Measurements from ENCODE around the gene P3H1. TPM values are rescaled to one million over a fixed set of nuclear protein-coding genes. Genes with fewer than 3 reads are reported as not detected.
"Not testable (repeated sequence)": the region's sequence is repeated elsewhere in the genome, so short reads cannot be mapped to it uniquely, and the experiment has no call there.

P3H1 gene
- total and polyA plus RNA-seq, 5 donors from 2014 or later, result 12.6 to 30.4 (median 15.6) TPM

GRCh38 chr1:42731585-42731984 lies 35.2 kb downstream of the P3H1 start:
- no peak overlapping the region for H3K27ac ChIP-seq (ENCODE audit: insufficient read depth, low read length, poor library complexity, severe bottlenecking)
- no peaks in the 10 kb centered on the region for H3K36me3 ChIP-seq (ENCODE audit: control insufficient read depth, insufficient read depth, low read length)
- no peaks in the 10 kb centered on the region for H3K4me1 ChIP-seq (ENCODE audit: control insufficient read depth, insufficient read depth, low read length, poor library complexity, severe bottlenecking)
- Mint-ChIP-seq H3K27me3 (peaks cover 4% of the 10 kb centered on the region), H3K4me3 (no peak overlapping the region), H3K27ac (no peak overlapping the region), H3K9me3 (no peaks in the 10 kb centered on the region), H3K36me3 (no peaks in the 10 kb centered on the region), H3K4me1 (peaks cover 0 to 2% (median under 1%) of the 10 kb centered on the region in 4 donors)
- no peak for DNase-seq
- H3K27me3 ChIP-seq (ENCODE audit: control insufficient read depth, insufficient read depth, low read length), result no peaks in the 10 kb centered on the region
- no peak overlapping the region for H3K4me3 ChIP-seq (ENCODE audit: low read depth, low read length)
- no peaks in the 10 kb centered on the region for H3K9me3 ChIP-seq (ENCODE audit: control insufficient read depth in 2 of 2, low read length in 2 of 2)
- no peak for ATAC-seq (ENCODE audit: low read depth in 2 of 2)

GRCh38 chr1:42730988-42731387 lies 35.8 kb downstream of the P3H1 start:
- peak in 1 of 3 donors; percentile 29 for DNase-seq

DNA sequence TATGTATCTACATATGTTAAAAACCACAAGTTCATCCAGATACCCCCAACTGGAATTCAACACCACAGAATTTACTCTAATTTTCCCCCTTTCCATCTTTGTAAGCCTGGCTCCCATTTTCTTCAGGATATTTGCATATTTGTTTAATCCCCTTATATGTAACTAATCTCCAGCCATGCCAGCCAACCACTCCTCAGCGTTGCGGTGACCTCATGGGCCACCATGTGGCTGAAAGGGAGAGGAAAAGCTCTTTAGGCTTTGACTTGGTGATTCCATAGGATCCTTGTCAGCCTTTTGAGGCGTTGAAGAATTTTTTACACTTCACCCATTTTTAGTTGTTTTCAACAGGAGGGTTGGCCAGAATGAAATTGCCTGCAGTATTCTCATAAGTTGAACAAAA lies 36.8 kb downstream of the P3H1 start:
- no peaks in the 10 kb centered on the region for H3K36me3 Mint-ChIP-seq
- H3K4me3 Mint-ChIP-seq, result no peak overlapping the region
- no peak overlapping the region for H3K27ac Mint-ChIP-seq
- H3K27me3 ChIP-seq (ENCODE audit: control insufficient read depth, insufficient read depth, low read length), result no peaks in the 10 kb centered on the region
- ATAC-seq (ENCODE audit: low read depth in 2 of 2), result no peak
- no peak overlapping the region for H3K4me3 ChIP-seq (ENCODE audit: low read depth, low read length)
- no peak for DNase-seq
- H3K4me1 ChIP-seq (ENCODE audit: control insufficient read depth, insufficient read depth, low read length, poor library complexity, severe bottlenecking), result no peaks in the 10 kb centered on the region
- H3K4me1 Mint-ChIP-seq, result peaks cover 0 to 2% (median 0%) of the 10 kb centered on the region in 4 donors
- no peaks in the 10 kb centered on the region for H3K9me3 Mint-ChIP-seq
- H3K36me3 ChIP-seq (ENCODE audit: control insufficient read depth, insufficient read depth, low read length), result no peaks in the 10 kb centered on the region
- peaks cover 4% of the 10 kb centered on the region for H3K27me3 Mint-ChIP-seq
- H3K9me3 ChIP-seq (ENCODE audit: control insufficient read depth in 2 of 2, low read length in 2 of 2), result no peaks in the 10 kb centered on the region
- no peak overlapping the region for H3K27ac ChIP-seq (ENCODE audit: insufficient read depth, low read length, poor library complexity, severe bottlenecking)

More at GRCh38 chr1:42730988-42731387, 35.8 kb downstream of the P3H1 start:
- no peak overlapping the region for H3K27ac Mint-ChIP-seq
- no peak overlapping the region for H3K4me3 Mint-ChIP-seq
- no peak for ATAC-seq (ENCODE audit: low read depth in 2 of 2)
- Histone ChIP-seq H3K9me3 (ENCODE audit: control insufficient read depth in 2 of 2, low read length in 2 of 2) (no peaks in the 10 kb centered on the region), H3K4me1 (ENCODE audit: control insufficient read depth, insufficient read depth, low read length, poor library complexity, severe bottlenecking) (no peaks in the 10 kb centered on the region), H3K27me3 (ENCODE audit: control insufficient read depth, insufficient read depth, low read length) (no peaks in the 10 kb centered on the region), H3K27ac (ENCODE audit: insufficient read depth, low read length, poor library complexity, severe bottlenecking) (no peak overlapping the region), H3K4me3 (ENCODE audit: low read depth, low read length) (no peak overlapping the region), H3K36me3 (ENCODE audit: control insufficient read depth, insufficient read depth, low read length) (no peaks in the 10 kb centered on the region)
- no peaks in the 10 kb centered on the region for H3K36me3 Mint-ChIP-seq
- peaks cover 4% of the 10 kb centered on the region for H3K27me3 Mint-ChIP-seq
- peaks cover 0 to 2% (median 0%) of the 10 kb centered on the region in 4 donors for H3K4me1 Mint-ChIP-seq
- no peaks in the 10 kb centered on the region for H3K9me3 Mint-ChIP-seq

GRCh38 chr1:42725820-42726219 lies 41.0 kb downstream of the P3H1 start:
- not testable (repeated sequence) for H3K27ac Mint-ChIP-seq; H3K4me3 Mint-ChIP-seq; H3K9me3 ChIP-seq (ENCODE audit: control insufficient read depth in 2 of 2, low read length in 2 of 2); H3K9me3 Mint-ChIP-seq; H3K27me3 Mint-ChIP-seq; H3K36me3 Mint-ChIP-seq; H3K36me3 ChIP-seq (ENCODE audit: control insufficient read depth, insufficient read depth, low read length); H3K27me3 ChIP-seq (ENCODE audit: control insufficient read depth, insufficient read depth, low read length); H3K27ac ChIP-seq (ENCODE audit: insufficient read depth, low read length, poor library complexity, severe bottlenecking); H3K4me1 ChIP-seq (ENCODE audit: control insufficient read depth, insufficient read depth, low read length, poor library complexity, severe bottlenecking); ATAC-seq (ENCODE audit: low read depth in 2 of 2); DNase-seq; H3K4me3 ChIP-seq (ENCODE audit: low read depth, low read length); H3K4me1 Mint-ChIP-seq

DNA sequence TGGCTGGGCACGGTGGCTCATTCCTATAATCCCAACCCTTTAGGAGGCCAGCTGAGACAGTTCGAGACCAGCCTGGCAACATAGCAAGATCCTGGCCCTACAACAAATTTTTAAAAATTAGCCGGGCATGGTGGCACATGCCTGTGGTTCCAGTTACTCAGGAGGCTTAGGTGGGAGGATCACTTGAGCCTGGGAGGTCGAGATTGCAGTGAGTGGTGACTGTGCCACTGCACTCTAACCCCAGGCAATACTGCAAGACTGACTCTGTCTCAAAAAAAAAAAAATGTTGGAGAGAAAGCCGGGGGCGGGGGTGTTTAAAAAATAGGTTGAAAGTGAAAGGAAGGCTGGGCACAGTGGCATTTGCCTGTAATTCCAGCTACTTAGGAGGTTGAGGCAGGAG lies 43.3 kb downstream of the P3H1 start:
- peak overlapping the region in 1 of 3 donors; percentile 75 for H3K27ac Mint-ChIP-seq

DNA sequence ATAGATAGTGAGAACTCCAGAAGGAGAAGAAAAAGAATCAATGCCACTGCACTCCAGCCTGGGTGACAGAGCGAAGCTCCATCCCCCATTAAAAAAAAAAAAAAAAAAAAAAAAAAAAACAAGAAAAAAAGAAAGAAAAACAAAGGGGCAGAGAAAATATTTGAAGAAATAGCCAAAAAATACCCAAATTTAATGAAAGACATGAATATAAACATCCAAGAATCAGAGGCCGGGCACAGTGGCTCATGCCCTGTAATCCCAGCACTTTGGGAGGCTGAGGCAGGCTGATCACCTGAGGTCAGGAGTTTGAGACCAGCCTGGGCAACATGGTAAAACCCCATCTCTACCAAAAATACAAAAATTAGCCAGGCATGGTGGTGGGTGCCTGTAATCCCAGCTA lies 44.4 kb downstream of the P3H1 start:
- H3K4me1 ChIP-seq (ENCODE audit: control insufficient read depth, insufficient read depth, low read length, poor library complexity, severe bottlenecking); H3K4me1 Mint-ChIP-seq; ATAC-seq (ENCODE audit: low read depth in 2 of 2); H3K27me3 ChIP-seq (ENCODE audit: control insufficient read depth, insufficient read depth, low read length); H3K27ac ChIP-seq (ENCODE audit: insufficient read depth, low read length, poor library complexity, severe bottlenecking); H3K36me3 ChIP-seq (ENCODE audit: control insufficient read depth, insufficient read depth, low read length); H3K9me3 Mint-ChIP-seq; H3K4me3 Mint-ChIP-seq; DNase-seq; H3K27ac Mint-ChIP-seq; H3K9me3 ChIP-seq (ENCODE audit: control insufficient read depth in 2 of 2, low read length in 2 of 2); H3K4me3 ChIP-seq (ENCODE audit: low read depth, low read length); H3K27me3 Mint-ChIP-seq: not testable (repeated sequence)
- H3K36me3 Mint-ChIP-seq, result peaks cover 11% of the 10 kb centered on the region

More for the DNA sequence above, 43.3 kb downstream of the P3H1 start:
- H3K9me3 Mint-ChIP-seq, result no peaks in the 10 kb centered on the region
- H3K4me3 ChIP-seq (ENCODE audit: low read depth, low read length), result no peak overlapping the region
- no peaks in the 10 kb centered on the region for H3K27me3 ChIP-seq (ENCODE audit: control insufficient read depth, insufficient read depth, low read length)
- no peaks in the 10 kb centered on the region for H3K9me3 ChIP-seq (ENCODE audit: control insufficient read depth in 2 of 2, low read length in 2 of 2)
- ATAC-seq (ENCODE audit: low read depth in 2 of 2) (no peak), DNase-seq (no peak)
- no peaks in the 10 kb centered on the region for H3K36me3 ChIP-seq (ENCODE audit: control insufficient read depth, insufficient read depth, low read length)
- peaks cover 2% of the 10 kb centered on the region for H3K36me3 Mint-ChIP-seq
- H3K27ac ChIP-seq (ENCODE audit: insufficient read depth, low read length, poor library complexity, severe bottlenecking), result no peak overlapping the region
- H3K4me1 ChIP-seq (ENCODE audit: control insufficient read depth, insufficient read depth, low read length, poor library complexity, severe bottlenecking), result no peaks in the 10 kb centered on the region
- no peaks in the 10 kb centered on the region for H3K27me3 Mint-ChIP-seq
- H3K4me3 Mint-ChIP-seq, result no peak overlapping the region
- no peaks in the 10 kb centered on the region for H3K4me1 Mint-ChIP-seq

DNA sequence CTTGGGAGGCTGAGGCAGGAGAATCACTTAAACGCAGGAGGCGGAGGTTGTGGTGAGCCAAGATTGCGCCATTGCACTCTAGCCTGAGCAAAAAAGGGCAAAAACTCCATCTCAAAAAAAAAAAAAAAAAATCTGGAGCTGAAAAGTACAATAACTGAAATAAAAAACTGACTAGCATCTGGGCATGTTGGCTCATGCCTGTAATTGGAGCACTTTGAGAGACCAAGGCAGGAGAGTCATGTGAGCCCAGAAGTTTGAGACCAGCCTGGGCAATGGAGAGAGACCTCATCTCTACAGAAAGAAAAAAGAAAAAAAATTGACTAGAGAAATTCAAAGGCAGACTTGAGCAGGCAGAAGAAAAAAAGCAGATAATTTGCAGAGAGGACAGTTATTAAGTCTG lies 44.9 kb downstream of the P3H1 start:
- H3K4me3 ChIP-seq (ENCODE audit: low read depth, low read length), result no peak overlapping the region

DNA sequence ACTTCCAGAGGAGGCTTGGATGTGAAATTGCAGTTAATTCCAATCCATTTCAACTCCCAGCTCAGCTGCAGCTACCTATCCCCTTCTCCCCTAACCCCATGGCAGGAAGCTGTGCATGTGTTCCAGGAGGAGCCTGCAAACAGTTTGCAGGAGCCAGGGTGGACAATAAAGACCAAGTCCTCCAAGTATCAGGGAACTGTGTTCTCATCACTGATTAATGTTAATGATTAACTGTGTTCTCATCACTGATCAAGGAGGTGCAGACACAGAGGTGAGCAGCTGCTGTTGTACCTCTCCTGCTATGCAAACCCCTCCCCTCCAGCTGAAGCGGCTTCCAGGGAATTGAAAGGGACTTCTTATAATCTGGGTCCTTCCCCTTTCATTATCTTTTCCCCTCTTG lies 46.0 kb downstream of the P3H1 start:
- Mint-ChIP-seq H3K9me3 (peaks cover 0 to 4% (median 0%) of the 10 kb centered on the region in 7 donors), H3K36me3 (peaks cover 22% of the 10 kb centered on the region), H3K27ac (no peak overlapping the region), H3K4me3 (no peak overlapping the region), H3K27me3 (no peaks in the 10 kb centered on the region), H3K4me1 (peaks cover 0 to 4% (median 1%) of the 10 kb centered on the region in 4 donors)
- Histone ChIP-seq H3K9me3 (ENCODE audit: control insufficient read depth in 2 of 2, low read length in 2 of 2) (no peaks in the 10 kb centered on the region), H3K27ac (ENCODE audit: insufficient read depth, low read length, poor library complexity, severe bottlenecking) (no peak overlapping the region), H3K4me3 (ENCODE audit: low read depth, low read length) (no peak overlapping the region), H3K27me3 (ENCODE audit: control insufficient read depth, insufficient read depth, low read length) (no peaks in the 10 kb centered on the region), H3K4me1 (ENCODE audit: control insufficient read depth, insufficient read depth, low read length, poor library complexity, severe bottlenecking) (no peaks in the 10 kb centered on the region), H3K36me3 (ENCODE audit: control insufficient read depth, insufficient read depth, low read length) (no peaks in the 10 kb centered on the region)
- no peak for DNase-seq
- ATAC-seq (ENCODE audit: low read depth in 2 of 2), result no peak

More for the DNA sequence above, 44.9 kb downstream of the P3H1 start:
- no peaks in the 10 kb centered on the region for H3K27me3 Mint-ChIP-seq
- ATAC-seq (ENCODE audit: low read depth in 2 of 2), result no peak
- Histone ChIP-seq H3K36me3 (ENCODE audit: control insufficient read depth, insufficient read depth, low read length) (no peaks in the 10 kb centered on the region), H3K27ac (ENCODE audit: insufficient read depth, low read length, poor library complexity, severe bottlenecking) (no peak overlapping the region), H3K9me3 (ENCODE audit: control insufficient read depth in 2 of 2, low read length in 2 of 2) (no peaks in the 10 kb centered on the region), H3K27me3 (ENCODE audit: control insufficient read depth, insufficient read depth, low read length) (no peaks in the 10 kb centered on the region), H3K4me1 (ENCODE audit: control insufficient read depth, insufficient read depth, low read length, poor library complexity, severe bottlenecking) (no peaks in the 10 kb centered on the region)
- peaks cover 0 to 4% (median 0%) of the 10 kb centered on the region in 7 donors for H3K9me3 Mint-ChIP-seq
- H3K4me3 Mint-ChIP-seq, result no peak overlapping the region
- no peaks in the 10 kb centered on the region for H3K4me1 Mint-ChIP-seq
- no peak overlapping the region for H3K27ac Mint-ChIP-seq
- H3K36me3 Mint-ChIP-seq, result peaks cover 16% of the 10 kb centered on the region
- no peak for DNase-seq

Data from CD4-positive, CD25-positive, alpha-beta regulatory T cell (primary cell).